Measurements from ENCODE around the gene ADCK1. TPM values are rescaled to one million over a fixed set of nuclear protein-coding genes. Genes with fewer than 3 reads are reported as not detected.

ADCK1 gene
- total RNA-seq, 4 donors from 2014 or later = 7.8 to 22.3 (median 12.6) TPM

GRCh38 chr14:77903221-77903620, 103.3 kb downstream of the ADCK1 start:
- H3K27me3 ChIP-seq = no peaks in the 10 kb centered on the region
- H3K4me1 ChIP-seq = no peaks in the 10 kb centered on the region
- no peak for DNase-seq
- H3K9me3 ChIP-seq = no peaks in the 10 kb centered on the region
- intact Hi-C loops (cut with DNase I; ENCODE audit: low total_unique reads) (no loop called here), in situ Hi-C loops (cut with MboI; ENCODE audit: low pct_ligation_motif_present in 1 of 4, low pct_unique_long_range_greater_than_20kb in 1 of 4, low sequenced_read_pairs in 3 of 4) (no loop called here)
- no peak overlapping the region for H3K27ac ChIP-seq
- no peak overlapping the region for H3K4me3 ChIP-seq
- 84 to 100% methylated on average over 1 to 6 of the region's 6 CpGs for WGBS, 2 donors (ENCODE audit: low coverage in 1 of 2)
- H3K36me3 ChIP-seq = no peaks in the 10 kb centered on the region
- no peak for TF ChIP-seq CTCF (IDR thresholded peaks at IDR 0.05)
- no peak for TF ChIP-seq POLR2A (IDR thresholded peaks at IDR 0.05)
- TF ChIP-seq EP300 (IDR thresholded peaks at IDR 0.05; ENCODE audit: low read depth) = no peak
- TF ChIP-seq POLR2AphosphoS5 (IDR thresholded peaks at IDR 0.05) = no peak

GRCh38 chr14:77903937-77904617, 104.2 kb downstream of the ADCK1 start:
- Histone ChIP-seq H3K4me3 (no peak overlapping the region), H3K9me3 (no peaks in the 10 kb centered on the region), H3K4me1 (no peaks in the 10 kb centered on the region), H3K36me3 (no peaks in the 10 kb centered on the region), H3K27ac (no peak overlapping the region), H3K27me3 (no peaks in the 10 kb centered on the region)
- in situ Hi-C loops (cut with MboI; ENCODE audit: low pct_ligation_motif_present in 1 of 4, low pct_unique_long_range_greater_than_20kb in 1 of 4, low sequenced_read_pairs in 3 of 4) (no loop called here), intact Hi-C loops (cut with DNase I; ENCODE audit: low total_unique reads) (no loop called here)
- DNase-seq = no peak
- WGBS, 2 donors (ENCODE audit: low coverage in 1 of 2) = 79% methylated on average over 8 of the region's 8 CpGs; no CpG with 5 or more reads in 1 of the 2 donors
- TF ChIP-seq POLR2A (IDR thresholded peaks at IDR 0.05) = no peak
- TF ChIP-seq POLR2AphosphoS5 (IDR thresholded peaks at IDR 0.05) = no peak
- TF ChIP-seq CTCF (IDR thresholded peaks at IDR 0.05) = no peak
- TF ChIP-seq EP300 (IDR thresholded peaks at IDR 0.05; ENCODE audit: low read depth) = no peak

- no peak overlapping the region for H3K27ac ChIP-seq
- WGBS, 2 donors (ENCODE audit: low coverage in 1 of 2) = 97 to 100% methylated on average over 1 of the region's 1 CpG
- TF ChIP-seq EP300 (IDR thresholded peaks at IDR 0.05; ENCODE audit: low read depth) (no peak), POLR2AphosphoS5 (IDR thresholded peaks at IDR 0.05) (no peak), POLR2A (IDR thresholded peaks at IDR 0.05) (no peak), CTCF (IDR thresholded peaks at IDR 0.05) (no peak)
- H3K36me3 ChIP-seq = no peaks in the 10 kb centered on the region
- no peaks in the 10 kb centered on the region for H3K27me3 ChIP-seq
- no peaks in the 10 kb centered on the region for H3K4me1 ChIP-seq
- H3K4me3 ChIP-seq = no peak overlapping the region
- H3K9me3 ChIP-seq = no peaks in the 10 kb centered on the region
- in situ Hi-C loops (cut with MboI; ENCODE audit: low pct_ligation_motif_present in 1 of 4, low pct_unique_long_range_greater_than_20kb in 1 of 4, low sequenced_read_pairs in 3 of 4) (no loop called here), intact Hi-C loops (cut with DNase I; ENCODE audit: low total_unique reads) (no loop called here)
- no peak for DNase-seq
These were observed 106.5 kb downstream of the ADCK1 start for GRCh38 chr14:77906446-77906845.

GRCh38 chr14:77908847-77909246, 108.9 kb downstream of the ADCK1 start:
- H3K27me3 ChIP-seq = no peaks in the 10 kb centered on the region
- H3K4me3 ChIP-seq = no peak overlapping the region
- intact Hi-C loops (cut with DNase I; ENCODE audit: low total_unique reads) = no loop called here
- 94% methylated on average over 4 of the region's 4 CpGs; no CpG with 5 or more reads in 1 of the 2 donors for WGBS, 2 donors (ENCODE audit: low coverage in 1 of 2)
- no peaks in the 10 kb centered on the region for H3K9me3 ChIP-seq
- in situ Hi-C loops (cut with MboI; ENCODE audit: low pct_ligation_motif_present in 1 of 4, low pct_unique_long_range_greater_than_20kb in 1 of 4, low sequenced_read_pairs in 3 of 4) = no loop called here
- no peak overlapping the region for H3K27ac ChIP-seq
- DNase-seq = no peak
- H3K36me3 ChIP-seq = no peaks in the 10 kb centered on the region
- no peaks in the 10 kb centered on the region for H3K4me1 ChIP-seq
- TF ChIP-seq POLR2A (IDR thresholded peaks at IDR 0.05) (no peak), CTCF (IDR thresholded peaks at IDR 0.05) (no peak), POLR2AphosphoS5 (IDR thresholded peaks at IDR 0.05) (no peak), EP300 (IDR thresholded peaks at IDR 0.05; ENCODE audit: low read depth) (no peak)

Measured in transverse colon (tissue), 4 donors.